Stimulated activated CD8-positive, alpha-beta memory T cell treated with anti-CD3 and anti-CD28 coated beads, Interleukin-7, amount 100 ng/mL, for 4 hours (primary cell): ENCODE data around the gene TARBP1.
"Not testable (repeated sequence)": the region's sequence is repeated elsewhere in the genome, so short reads cannot be mapped to it uniquely, and the experiment has no call there.

Experiments
- DNase-seq, 2 donors: peaks; one replicate each; pipeline ENCODE4 v3.0.0-alpha.2; 2020; ENCODE audit warnings: low read depth in 2 of 2

TARBP1 gene

GRCh38 chr1:234504969-234505768, 26.2 kb upstream of the TARBP1 start:
- DNase-seq, result no peak

GRCh38 chr1:234504251-234504650, 25.3 kb upstream of the TARBP1 start:
- not testable (repeated sequence) for DNase-seq

GRCh38 chr1:234503193-234504050, 24.4 kb upstream of the TARBP1 start:
- DNase-seq, result no peak

GRCh38 chr1:234502785-234503184, 23.8 kb upstream of the TARBP1 start:
- no peak for DNase-seq

- DNase-seq, result no peak
Measured at GRCh38 chr1:234500269-234500668, 21.3 kb upstream of the TARBP1 start.

GRCh38 chr1:234499943-234500245, 20.9 kb upstream of the TARBP1 start:
- DNase-seq, result no peak

- DNase-seq, result peak; percentile 66 to 68
Measured at GRCh38 chr1:234499119-234499942, 20.4 kb upstream of the TARBP1 start.

- no peak for DNase-seq
Measured at GRCh38 chr1:234498448-234499118, 19.6 kb upstream of the TARBP1 start.

GRCh38 chr1:234497589-234497988, 18.6 kb upstream of the TARBP1 start:
- DNase-seq, result no peak

GRCh38 chr1:234495231-234495990, 16.4 kb upstream of the TARBP1 start:
- no peak for DNase-seq

GRCh38 chr1:234494049-234494448, 15.1 kb upstream of the TARBP1 start:
- DNase-seq, result no peak

- no peak for DNase-seq
Measured at GRCh38 chr1:234490793-234491479, 12.0 kb upstream of the TARBP1 start.

- no peak for DNase-seq
Measured at GRCh38 chr1:234489698-234490077, 10.7 kb upstream of the TARBP1 start.

- no peak for DNase-seq
Measured at GRCh38 chr1:234489007-234489697, 10.2 kb upstream of the TARBP1 start.

- no peak for DNase-seq
Measured at GRCh38 chr1:234488054-234489006, 9.4 kb upstream of the TARBP1 start.

GRCh38 chr1:234486858-234487840, 8.2 kb upstream of the TARBP1 start:
- DNase-seq, result no peak

GRCh38 chr1:234484991-234485739, 6.2 kb upstream of the TARBP1 start:
- no peak for DNase-seq
